Stimulated activated CD8-positive, alpha-beta memory T cell treated with anti-CD3 and anti-CD28 coated beads, Interleukin-15, amount 100 ng/mL, for 1 hour (primary cell): ENCODE data around the gene BICDL1.

Experiments
- DNase-seq: peaks from one replicate; pipeline ENCODE4 v3.0.0-alpha.2; 2020; ENCODE audit warnings: low read depth

BICDL1 gene

DNA sequence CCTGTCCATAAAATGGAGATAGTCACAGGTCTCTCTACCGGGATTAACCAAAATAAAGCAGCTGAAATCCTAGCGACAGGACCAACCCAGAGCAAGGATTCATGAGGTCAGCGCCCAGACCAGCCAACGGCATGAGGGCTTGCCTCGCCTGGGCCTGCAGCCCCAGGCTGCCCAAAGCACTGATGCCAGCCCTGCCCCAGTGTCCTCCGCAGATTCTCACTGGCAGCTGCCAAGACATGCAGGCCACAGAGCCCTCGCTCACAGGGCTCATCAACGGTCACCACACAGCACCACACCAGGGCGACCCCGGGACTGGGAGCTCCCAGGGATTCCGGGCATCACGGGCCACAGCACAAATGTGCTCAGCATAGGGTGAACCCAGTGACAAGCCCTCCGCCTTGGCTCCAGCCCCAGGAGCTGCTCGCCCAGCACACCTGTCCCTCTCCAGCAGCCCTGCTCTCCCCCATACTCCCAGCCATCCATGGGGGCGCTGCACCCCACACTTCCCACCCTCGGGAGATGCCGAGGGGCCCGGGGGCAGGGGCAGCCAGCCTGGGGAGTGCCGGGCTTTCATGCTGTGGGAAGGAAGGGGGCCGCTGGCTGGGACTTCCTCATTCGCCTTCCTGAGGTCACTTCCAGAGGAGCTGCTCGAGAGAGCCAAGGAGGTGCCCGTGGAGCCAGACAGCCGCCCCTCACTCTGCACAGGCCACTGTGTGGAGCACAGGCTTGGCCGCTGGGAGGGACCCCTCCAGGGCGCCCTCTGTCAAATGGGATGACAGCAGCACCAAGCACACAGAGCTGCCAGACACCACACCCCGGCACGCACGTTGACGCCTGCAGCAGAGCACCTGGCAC is 113.4 kb downstream of the BICDL1 start:
- DNase-seq: no peak

DNA sequence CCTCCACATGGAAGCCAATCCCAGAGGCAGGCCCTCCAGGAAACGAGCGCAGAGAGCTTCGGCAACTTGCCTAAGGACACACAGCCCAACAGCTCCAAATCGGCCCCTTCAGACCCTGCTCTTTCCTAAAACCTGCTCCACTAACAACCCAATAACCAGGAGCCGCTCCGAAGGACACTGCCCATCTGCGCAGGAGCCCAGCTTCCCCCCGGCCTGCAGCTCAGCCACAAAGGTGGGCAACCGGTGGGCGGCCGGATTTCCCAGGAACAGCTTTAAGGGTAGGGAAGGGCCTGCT is 114.0 kb downstream of the BICDL1 start:
- no peak for DNase-seq

DNA sequence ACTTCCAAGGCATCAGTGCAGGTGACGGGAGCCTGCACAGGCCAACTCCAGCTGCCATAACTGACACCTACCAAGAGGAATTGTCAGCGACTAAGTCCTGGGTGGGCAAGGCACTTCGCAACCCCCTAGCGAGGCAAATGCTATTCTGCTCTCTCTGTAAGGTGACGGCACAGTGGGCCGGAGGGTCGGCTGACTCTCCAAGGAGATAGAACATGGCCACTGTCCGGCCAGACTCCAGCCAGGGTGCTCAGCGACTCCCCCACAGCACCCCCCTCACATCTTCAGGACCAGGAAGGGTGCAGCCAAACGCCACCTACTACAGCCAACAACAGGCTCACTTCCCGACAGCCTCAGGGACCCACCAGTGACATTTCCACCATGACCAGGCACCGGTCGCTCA is 114.3 kb downstream of the BICDL1 start:
- no peak for DNase-seq

DNA sequence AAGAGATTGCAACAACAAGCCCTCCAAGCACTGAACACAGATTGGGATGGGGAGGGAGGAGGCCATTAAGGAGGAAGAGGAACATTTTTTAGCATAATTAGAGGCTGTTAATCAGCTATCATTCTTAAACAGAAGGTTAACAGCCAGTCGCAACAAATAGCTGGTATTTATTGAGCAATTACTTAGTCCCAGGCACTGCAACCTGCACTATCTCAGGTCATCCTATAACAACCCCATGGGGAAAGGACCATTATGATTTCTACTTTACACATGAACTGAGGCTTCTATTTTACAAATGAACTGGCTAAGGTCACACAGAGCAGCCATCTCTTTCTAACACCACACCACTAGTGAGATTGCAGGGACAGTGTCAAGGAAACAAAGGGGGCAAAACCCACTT is 117.1 kb downstream of the BICDL1 start:
- no peak for DNase-seq

DNA sequence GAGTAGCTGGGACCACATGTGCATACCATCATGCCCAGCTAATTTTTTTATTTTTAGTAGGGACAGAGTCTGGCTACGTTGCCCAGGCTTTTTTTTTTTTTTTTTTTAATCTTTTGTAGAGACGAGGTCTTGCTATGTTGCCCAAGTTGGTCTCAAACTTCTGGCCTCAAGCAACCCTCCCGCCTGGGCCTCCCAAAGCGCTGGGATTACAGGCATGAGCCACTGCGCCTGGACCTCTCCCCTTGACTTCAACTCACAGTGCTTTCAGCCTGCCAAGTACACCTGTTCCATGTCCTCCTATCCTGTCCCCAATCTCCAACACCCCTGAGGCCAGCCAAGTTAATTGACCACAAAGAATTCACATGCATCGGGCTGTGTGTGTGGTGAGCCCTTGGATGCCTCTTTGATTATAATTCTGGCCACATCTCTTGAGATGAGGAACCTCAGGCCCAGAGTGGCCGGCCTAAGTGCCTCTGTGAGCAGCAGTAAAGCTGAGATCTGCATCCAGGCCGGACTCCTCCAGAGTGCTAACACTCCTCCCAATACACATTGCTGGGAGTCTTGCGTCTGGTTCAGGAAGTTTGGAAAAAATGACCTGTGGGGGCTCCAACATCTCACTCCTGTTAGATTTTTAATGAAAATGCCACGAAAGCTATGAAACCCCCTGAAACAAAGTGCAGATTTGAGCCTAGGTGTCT is 120.7 kb downstream of the BICDL1 start:
- no peak for DNase-seq

DNA sequence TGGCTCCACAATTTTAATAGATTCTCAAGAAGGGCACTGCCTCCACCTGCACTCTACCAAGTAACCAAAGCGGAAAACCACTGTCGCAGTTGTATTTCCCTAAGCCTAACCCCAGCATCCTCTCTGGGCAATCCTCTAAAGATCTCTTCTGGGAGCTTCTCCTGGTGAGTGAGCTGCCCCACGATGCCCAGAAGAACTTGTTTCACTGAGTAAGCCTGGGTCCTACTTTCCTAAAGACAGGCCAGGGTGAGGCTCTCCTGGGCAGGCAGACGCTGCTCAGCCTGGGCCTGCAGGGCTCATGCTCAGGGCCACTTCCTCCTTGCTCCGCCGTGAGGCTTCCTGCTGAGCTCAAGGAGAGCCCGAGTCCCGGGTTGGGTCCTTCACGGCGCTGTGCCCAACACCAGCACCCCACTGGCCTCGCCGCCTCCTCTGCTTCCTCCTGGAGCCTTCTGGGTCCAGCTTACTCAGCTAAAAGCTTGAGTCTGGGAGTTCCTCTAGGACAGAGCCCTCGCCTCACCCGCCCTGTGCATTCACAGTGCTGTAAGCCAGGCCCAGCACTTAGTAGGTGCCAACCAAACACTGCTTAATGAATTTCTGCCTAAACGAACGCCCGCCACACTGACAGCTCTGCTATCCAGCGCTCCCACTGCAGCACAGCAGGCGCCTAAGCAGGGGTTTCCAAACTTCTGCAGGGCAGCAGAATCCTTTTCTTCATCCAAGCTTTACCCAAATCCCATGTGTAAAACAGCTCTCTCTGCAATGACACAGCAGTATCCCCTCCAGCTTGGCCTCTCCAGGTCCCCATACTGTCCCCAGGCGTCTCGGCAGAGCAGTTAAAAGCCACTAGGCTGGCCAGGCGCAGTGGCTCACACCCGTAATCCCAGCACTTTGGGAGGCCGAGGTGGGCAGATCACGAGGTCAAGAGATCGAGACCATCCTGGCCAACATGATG is 121.8 kb downstream of the BICDL1 start:
- no peak for DNase-seq

DNA sequence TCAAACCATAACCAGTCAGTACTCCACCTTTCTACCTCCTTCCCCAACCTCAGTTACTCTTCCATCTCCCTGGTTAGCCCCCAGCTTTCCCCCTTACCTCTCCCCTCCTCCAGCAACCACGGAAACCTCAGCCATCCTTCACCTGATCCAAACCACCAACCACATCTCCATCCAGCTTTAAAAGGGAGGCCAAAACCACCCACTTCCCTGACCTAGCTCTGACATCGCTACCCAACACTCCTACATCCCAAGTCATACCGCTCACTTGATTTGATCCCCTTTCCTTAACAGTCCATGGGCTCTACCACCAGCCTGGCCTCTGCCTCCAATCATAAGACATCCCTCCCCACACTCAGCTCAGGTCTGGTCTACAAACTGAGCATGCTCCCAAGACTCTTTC is 126.0 kb downstream of the BICDL1 start:
- DNase-seq: no peak

DNA sequence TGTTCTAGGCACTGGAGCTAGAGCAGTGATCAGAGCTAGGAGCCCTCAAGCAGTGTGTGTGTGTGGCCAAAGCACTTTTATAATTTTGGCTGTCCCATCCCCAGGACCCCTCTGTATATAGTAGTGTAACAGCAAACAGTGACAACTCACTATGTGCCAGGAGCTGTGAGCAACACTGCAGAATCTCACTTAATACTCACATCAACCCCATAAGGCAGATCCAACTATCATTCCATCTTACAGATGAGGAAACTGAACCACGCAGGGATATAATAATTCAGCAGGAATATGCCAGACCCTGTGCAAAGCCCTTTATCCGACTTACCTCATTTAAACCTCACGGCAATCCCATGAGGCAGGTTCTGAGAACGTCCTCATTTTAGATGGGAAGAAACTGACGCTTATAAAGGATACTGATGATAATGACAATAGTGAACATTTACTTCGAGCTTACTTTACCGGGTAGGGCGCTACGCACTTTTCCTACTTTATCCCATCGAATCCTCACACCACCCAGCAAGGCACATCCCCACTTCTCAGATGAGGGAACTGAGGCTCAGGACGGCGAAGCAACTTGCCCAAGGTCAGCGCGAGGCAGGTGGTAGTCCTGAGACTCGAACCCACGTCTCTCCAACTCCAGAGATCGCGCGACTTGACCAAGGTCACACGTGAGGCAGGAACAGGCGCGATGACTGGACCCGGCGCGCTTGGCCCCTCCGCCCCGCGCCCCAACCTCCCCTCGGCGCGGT is 126.8 kb downstream of the BICDL1 start:
- no peak for DNase-seq

DNA sequence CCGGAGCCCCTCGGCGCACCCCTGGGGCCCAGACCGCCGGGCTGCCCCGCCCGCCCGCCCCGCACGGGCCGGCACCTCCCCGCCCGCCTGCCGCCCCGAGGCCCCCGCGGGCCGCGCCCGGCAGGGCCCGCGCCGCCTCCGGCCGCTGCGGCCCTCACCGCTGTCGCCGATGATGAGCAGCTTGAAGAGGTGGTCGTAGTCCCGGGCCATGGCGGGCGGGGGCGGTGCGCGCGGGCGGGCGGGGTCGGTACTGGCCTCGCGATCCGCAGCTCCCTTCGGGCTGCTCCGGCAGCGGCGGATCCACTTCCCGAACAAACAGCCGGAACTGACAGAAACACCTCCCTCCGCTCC is 127.4 kb downstream of the BICDL1 start, which contains the start of gene RAB35:
RAB35 (minus strand) TSS at position 313 of the 351 bp plus-strand sequence; CDS start at position 210, 103 bp downstream.
- no peak for DNase-seq

DNA sequence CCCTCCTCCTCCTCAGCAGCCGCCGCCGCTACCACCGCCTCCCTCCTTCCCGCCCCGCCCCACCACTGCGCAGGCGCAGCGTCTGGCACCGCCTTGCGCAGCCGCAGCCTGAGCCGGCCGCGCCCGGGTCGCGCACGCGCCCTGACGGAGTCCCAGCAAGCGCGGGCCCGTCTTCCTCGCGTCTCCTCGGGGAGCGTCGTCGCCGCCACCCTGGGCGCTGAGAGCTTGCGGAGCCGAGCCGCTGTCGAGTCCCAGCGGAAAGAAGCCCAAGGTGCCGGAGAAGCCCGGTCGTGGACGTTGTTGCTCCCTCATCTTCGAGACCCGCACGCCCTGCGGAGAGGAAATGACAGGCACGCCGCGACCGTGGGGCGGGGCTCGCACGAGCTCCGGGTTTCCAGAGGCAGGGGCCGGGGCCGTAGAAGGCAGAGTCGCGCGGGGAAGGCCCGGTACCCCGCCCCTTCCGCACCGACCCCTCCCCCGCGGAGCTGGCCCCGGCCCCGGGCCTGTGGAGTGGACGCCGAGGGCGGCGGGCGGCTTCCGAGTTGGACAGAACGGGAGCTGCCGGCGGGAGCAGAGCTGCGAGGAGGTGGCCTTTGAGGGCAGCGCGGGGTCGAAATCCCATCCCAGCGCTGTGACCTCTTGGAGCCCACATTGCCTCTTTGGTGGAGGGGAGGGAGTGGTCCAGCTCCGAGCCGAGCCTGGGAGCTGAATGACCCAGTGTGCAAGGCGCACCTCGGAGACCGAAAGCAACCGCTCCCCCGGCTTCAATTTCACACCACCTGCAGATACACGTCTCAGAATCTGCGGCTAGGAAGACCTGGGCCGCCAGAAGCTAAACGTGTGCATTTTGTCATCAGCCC is 128.0 kb downstream of the BICDL1 start:
- peak; percentile 94 for DNase-seq

DNA sequence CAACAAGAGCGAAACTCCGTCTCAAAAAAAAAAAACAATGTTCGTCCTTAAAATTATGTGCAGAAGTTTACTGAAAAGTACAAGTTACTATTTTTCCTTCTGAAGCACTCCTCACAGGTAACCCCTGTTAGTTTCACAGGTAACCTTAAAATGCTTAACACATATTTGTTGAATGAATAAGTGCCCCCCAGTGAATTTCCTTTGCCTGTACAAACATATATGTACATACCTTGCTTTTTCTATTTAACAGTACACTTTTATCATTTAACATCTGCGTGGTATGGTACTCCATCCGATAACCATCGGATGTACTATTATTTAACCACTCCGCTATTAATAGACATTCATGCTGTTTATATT is 128.9 kb downstream of the BICDL1 start:
- DNase-seq: no peak

DNA sequence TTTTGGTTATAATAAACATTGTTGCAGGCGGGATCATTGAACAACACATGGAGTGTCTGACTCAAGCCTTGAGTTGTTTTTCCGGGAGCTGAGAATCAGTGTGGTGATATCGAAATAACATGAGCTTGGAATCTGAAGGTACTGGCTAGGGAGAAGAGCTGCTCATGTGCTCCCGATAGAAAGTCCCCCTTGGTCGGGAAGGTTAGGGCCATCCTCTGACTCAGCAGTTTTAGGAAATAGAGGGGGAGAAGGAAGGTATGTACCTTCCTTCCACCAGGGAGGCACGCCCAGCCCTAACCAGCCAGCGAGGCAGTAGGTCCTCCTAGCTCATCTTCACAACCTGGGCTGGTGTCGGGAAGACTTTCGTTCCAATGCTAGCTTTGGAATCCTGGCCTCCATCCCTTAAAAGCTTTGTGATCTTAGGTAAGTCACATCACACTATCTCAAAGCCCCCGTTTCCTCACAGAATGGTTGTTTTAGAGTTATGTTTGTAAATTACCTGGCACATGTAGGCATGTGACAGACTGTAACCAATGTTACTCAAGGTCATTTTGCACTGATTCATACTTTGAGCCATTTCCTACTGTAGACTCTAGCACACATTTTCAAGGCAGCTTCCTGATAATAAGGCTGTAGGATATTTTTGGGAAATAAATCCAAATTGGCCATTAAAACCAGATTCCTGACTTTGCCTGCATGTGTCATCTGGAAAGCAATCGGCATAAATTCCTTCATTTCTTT is 129.5 kb downstream of the BICDL1 start:
- DNase-seq: no peak

DNA sequence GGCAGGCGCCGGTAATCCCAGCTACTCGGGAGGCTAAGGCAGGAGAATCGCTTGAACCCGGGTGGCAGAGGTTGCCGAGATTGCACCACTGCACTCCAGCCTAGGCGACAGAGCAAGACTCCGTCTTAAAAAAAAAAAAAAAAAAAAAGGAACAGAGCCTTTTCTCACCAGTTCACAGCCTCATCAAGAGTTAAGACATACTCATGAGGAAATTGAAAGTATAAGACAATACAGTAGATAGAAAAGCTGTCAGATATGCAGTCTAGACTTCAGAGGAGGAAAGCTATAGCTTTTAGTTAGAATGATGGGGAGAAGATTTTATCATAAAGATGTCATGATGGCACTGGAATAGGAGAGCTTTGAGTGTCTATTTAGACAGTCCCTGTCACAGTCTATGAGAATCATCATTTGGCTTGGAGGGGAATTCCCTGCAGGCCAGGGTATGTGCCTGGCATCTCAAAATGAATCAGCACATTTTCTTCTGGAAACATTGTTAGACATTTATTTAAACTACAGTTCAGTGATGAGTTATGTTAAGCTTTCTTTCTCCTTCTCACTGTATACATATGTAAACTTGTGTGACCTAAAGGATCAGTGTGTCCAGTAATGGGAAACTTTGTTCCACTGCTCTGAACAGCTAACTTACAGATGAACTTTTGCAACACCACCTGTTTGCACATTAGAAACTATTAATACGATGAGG is 130.4 kb downstream of the BICDL1 start:
- no peak for DNase-seq

DNA sequence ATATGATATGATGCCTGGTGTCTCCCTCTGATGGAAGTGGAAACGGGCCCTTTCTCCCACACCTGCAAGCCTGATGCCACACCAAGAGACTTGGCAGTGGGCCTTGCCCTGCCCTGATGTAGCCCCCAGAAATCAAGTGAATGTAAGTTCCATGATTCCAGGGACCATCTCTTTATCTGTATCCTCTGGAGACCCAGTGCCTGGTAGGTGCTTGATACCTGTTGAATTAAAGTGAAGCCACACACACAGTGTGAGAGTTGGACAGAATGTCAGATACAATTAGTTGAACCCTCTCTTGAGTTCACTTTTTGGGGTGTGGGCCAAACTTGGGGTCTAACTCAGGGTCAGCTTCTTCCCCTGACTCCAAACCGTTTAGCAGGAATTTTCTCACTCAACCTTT is 132.3 kb downstream of the BICDL1 start:
- no peak for DNase-seq

DNA sequence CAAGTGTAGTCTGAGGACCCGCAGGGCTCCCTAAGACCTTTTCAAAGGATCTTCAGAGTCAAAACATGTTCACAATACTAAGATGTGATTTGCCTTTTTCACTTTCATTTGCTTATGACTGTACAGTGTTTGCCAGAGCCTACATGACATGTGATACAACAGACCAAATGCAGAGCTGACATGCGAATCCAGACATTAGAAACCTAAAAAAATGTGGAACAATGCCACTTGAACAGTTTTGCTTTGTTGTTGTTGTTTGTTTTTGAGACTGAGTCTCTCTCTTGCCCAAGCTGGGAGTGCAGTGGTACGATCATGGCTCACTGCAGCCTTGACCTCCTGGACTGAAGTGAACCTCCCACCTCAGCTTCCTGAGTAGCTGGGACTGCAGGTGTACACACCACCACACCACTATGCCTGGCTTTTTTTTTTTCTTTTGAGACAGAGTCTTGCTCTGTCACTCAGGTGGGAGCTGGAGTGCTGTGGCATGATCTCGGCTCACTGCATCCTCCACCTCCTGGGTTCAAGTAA is 132.8 kb downstream of the BICDL1 start:
- no peak for DNase-seq

DNA sequence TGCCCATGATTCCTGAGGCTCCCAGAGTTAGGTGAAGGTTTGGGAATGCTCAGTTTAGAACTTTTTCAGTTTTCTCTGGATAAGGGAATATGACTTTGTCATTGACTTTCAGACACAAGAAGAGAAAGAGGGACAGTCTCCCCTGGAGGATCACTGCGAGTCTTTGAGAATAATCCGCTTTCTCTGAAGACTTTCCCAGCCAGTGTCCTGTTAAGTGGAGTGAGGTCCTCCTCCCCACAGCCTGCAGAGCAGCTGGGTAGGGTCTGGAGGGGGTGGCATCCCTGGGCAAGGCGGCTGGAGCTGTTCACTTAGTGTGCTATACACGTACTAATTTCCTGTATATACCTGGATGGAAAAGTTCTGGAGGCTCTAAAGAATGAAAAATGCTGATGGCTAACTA is 136.0 kb downstream of the BICDL1 start:
- DNase-seq: no peak

DNA sequence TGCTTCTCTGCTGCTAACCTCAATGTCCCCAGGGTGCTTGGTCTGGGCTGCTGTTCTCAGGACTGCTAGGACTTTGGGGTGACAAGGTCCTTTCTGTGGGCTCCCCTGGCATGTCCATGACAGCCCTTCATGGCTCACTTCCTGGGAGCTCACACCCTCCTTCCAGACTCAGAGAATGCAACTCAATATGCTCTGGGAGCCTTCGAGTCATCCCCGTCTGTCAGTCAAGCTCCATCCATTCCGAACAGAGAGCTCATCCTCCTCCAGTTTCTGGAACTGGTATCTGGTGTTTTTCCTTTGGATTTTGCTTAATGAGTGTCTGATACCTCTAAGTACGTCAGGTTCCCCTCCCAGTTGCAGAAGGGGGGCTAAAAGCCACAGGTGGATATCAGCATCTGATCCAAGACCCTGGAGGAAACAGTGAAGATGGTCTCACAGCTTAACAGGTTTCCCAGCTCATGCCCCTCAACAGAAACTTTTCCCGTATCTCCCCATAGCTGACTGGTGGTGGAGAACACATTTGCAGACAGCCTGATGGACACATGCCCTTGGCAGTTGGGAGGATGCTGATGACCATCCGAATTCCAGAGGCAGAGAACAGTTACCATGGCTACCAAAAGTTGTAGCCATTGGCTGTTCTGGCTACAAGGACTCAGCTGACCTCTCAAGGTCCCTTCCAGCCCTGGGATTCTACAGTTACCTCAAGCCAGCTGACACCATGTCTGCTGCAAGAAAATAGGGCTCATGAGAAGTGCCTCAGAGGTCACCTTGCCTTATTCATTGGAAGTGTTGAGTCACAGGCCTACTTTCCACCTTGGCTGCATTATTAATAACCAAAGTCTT is 137.0 kb downstream of the BICDL1 start:
- no peak for DNase-seq

DNA sequence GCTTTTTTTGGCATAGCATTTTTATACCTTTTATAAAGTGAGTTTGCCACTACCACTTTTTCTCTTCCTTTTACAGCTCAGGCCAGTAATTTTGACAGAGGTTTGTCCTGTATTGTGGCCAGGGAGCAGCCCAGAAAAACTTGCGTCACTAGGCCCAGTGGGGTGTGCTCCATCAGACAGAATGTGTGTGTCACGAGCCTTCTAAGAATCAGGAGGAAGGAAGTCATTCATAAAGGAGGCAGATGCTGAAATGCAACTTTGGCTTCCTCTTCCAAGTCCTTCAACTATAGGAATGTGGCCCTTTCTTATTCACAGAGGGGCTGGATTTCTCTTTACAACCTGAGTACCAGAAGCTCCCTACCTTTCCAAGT is 137.6 kb downstream of the BICDL1 start:
- no peak for DNase-seq

DNA sequence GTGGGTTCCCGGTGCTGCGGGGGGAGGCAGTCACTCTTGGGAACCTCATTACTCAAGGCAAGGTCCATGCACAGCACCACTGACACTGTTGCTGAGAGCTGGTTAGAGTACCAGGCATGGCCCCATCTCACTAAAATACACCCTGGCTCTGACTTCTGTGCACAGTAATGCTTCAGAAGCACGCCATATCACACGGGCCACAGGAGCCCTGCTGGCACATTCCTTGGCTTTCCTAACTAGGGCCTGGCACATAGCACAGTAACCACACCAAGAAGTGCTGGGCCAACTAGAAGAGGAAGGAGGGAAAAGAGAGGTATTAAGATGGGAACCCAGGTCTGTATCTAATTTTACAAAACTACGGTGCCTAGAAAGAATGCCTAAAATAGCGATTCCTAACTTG is 141.0 kb downstream of the BICDL1 start:
- no peak for DNase-seq
